Astrocyte (in vitro differentiated cells and primary cell): ENCODE data around the gene CTSE. TPM values are rescaled to one million over a fixed set of nuclear protein-coding genes. Genes with fewer than 3 reads are reported as not detected.
"Not testable (repeated sequence)": the region's sequence is repeated elsewhere in the genome, so short reads cannot be mapped to it uniquely, and the experiment has no call there.

ENCODE experiments used
- DNase-seq: peaks from one replicate; pipeline ENCODE4 v3.0.0-alpha.2; 2010; ENCODE audit warnings: low read depth
- FAIRE-seq: peaks from 2 replicates; lab custom pipeline; 2011; peaks lifted over from hg19 to GRCh38; lab: Jason Lieb, UNC
- H2AFZ ChIP-seq: 2 replicates; pipeline ENCODE4 v1.6.0; 2012; ENCODE audit warnings: low read depth, low read length, inconsistent platforms
- H3K27ac ChIP-seq: 2 replicates; pipeline ENCODE4 v1.5.1; 2011; ENCODE audit warnings: low read depth, low read length, inconsistent platforms
- H3K27me3 ChIP-seq: 2 replicates; pipeline ENCODE4 v1.6.0; 2011; ENCODE audit warnings: low read length, inconsistent platforms; ENCODE audit not compliant: insufficient read depth
- H3K36me3 ChIP-seq: 2 replicates; pipeline ENCODE4 v1.5.1; 2011; ENCODE audit warnings: low read length, inconsistent platforms; ENCODE audit not compliant: insufficient read depth
- H3K4me1 ChIP-seq: 2 replicates; pipeline ENCODE4 v1.5.1; 2011; ENCODE audit warnings: low read length, inconsistent platforms; ENCODE audit not compliant: insufficient read depth
- H3K4me2 ChIP-seq: 2 replicates; pipeline ENCODE4 v1.6.0; 2012; ENCODE audit warnings: low read length, inconsistent platforms
- H3K4me3 ChIP-seq: 2 replicates; pipeline ENCODE4 v1.5.1; 2011; ENCODE audit warnings: low read depth, mild to moderate bottlenecking, low read length, inconsistent platforms; ENCODE audit not compliant: insufficient read depth
- H3K79me2 ChIP-seq: 2 replicates; pipeline ENCODE4 v1.6.0; 2012; ENCODE audit warnings: mild to moderate bottlenecking, low read length, inconsistent platforms; ENCODE audit not compliant: insufficient read depth
- H3K9ac ChIP-seq: 2 replicates; pipeline ENCODE4 v1.6.0; 2012; ENCODE audit warnings: mild to moderate bottlenecking, low read length, inconsistent platforms
- H3K9me3 ChIP-seq: 2 replicates; pipeline ENCODE4 v1.5.1; 2012; ENCODE audit warnings: low read depth, mild to moderate bottlenecking, low read length, inconsistent platforms; ENCODE audit not compliant: insufficient read depth
- H4K20me1 ChIP-seq: 2 replicates; pipeline ENCODE4 v1.6.0; 2012; ENCODE audit warnings: low read length, inconsistent platforms; ENCODE audit not compliant: insufficient read depth
- H3K27ac Mint-ChIP-seq: one replicate; pipeline ENCODE4 v1.8.0; 2021; ENCODE audit warnings: mild to moderate bottlenecking, mixed read lengths; ENCODE audit not compliant: unreplicated experiment
- H3K27me3 Mint-ChIP-seq: one replicate; pipeline ENCODE4 v1.8.0; 2021; ENCODE audit warnings: low read depth, mixed read lengths; ENCODE audit not compliant: unreplicated experiment
- H3K36me3 Mint-ChIP-seq: one replicate; pipeline ENCODE4 v1.8.0; 2021; ENCODE audit warnings: low read depth, mixed read lengths; ENCODE audit not compliant: unreplicated experiment
- H3K4me1 Mint-ChIP-seq: one replicate; pipeline ENCODE4 v1.8.0; 2021; ENCODE audit warnings: low read depth, mixed read lengths; ENCODE audit not compliant: unreplicated experiment
- H3K4me3 Mint-ChIP-seq: one replicate; pipeline ENCODE4 v1.8.0; 2021; ENCODE audit warnings: mild to moderate bottlenecking, moderate library complexity, mixed read lengths; ENCODE audit not compliant: unreplicated experiment
- H3K9me3 Mint-ChIP-seq: one replicate; pipeline ENCODE4 v1.8.0; 2021; ENCODE audit warnings: mild to moderate bottlenecking, mixed read lengths; ENCODE audit not compliant: unreplicated experiment
- CTCF ChIP-seq: IDR thresholded peaks from 2 replicates; pipeline ENCODE4 v1.5.1; 2011; ENCODE audit warnings: low read depth, mild to moderate bottlenecking, inconsistent platforms, low read length, moderate library complexity; ENCODE audit not compliant: insufficient read depth
- EZH2 ChIP-seq: IDR thresholded peaks from 2 replicates; pipeline ENCODE4 v1.6.1; 2012; ENCODE audit warnings: mild to moderate bottlenecking, low read length, inconsistent platforms; ENCODE audit not compliant: insufficient read depth
- total RNA-seq: library from RNA; stranded (reverse); gene quantifications from 2 replicates; pipeline ENCODE4 v1.2.1, GENCODE V29; 2021

The CTSE gene
- total RNA-seq, 1 donor from 2014 or later, result not detected

GRCh38 chr1:205998457-205999241 lies 25.0 kb downstream of the CTSE start:
- no peaks in the 10 kb centered on the region for H3K27me3 Mint-ChIP-seq
- H3K4me3 Mint-ChIP-seq, result no peak overlapping the region
- no peak overlapping the region for H3K27ac Mint-ChIP-seq
- TF ChIP-seq CTCF (no peak), EZH2 (no peak)
- H3K27me3 ChIP-seq, result no peaks in the 10 kb centered on the region
- H3K4me2 ChIP-seq, result no peak overlapping the region
- H3K9ac ChIP-seq, result no peak overlapping the region
- DNase-seq, result no peak
- peaks cover 52% of the 10 kb centered on the region for H3K4me1 Mint-ChIP-seq
- no peak overlapping the region for H3K4me3 ChIP-seq
- H3K4me1 ChIP-seq, result peaks cover 32% of the 10 kb centered on the region
- H3K27ac ChIP-seq, result no peak overlapping the region
- peaks cover 8% of the 10 kb centered on the region for H3K36me3 Mint-ChIP-seq
- no peak for FAIRE-seq
- H3K9me3 Mint-ChIP-seq, result peaks cover 4% of the 10 kb centered on the region
- H3K9me3 ChIP-seq, result no peaks in the 10 kb centered on the region
- H4K20me1 ChIP-seq, result peaks cover 15% of the 10 kb centered on the region
- no peak overlapping the region for H2AFZ ChIP-seq
- peaks cover 3% of the 10 kb centered on the region for H3K36me3 ChIP-seq
- peaks cover 22% of the 10 kb centered on the region for H3K79me2 ChIP-seq

DNA sequence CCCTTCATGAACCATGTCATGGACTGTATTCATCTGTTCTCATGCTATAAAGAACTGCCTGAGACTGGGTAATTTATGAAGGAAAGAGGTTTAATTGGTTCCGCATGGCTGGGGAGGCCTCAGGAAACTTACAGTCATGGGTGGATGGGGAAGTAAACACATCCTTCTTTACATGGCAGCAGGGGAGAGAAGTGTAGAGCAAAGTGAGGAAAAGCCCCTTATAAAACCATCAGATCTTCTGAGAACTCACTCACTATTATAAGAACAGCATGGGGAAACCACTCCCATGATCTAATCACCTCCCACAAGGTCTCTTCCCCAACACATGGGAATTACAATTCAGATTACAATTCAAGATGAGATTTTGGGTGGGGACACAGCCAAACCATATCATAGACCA lies 27.1 kb downstream of the CTSE start:
- Mint-ChIP-seq H3K36me3 (peaks cover 11% of the 10 kb centered on the region), H3K4me1 (peaks cover 38% of the 10 kb centered on the region)
- not testable (repeated sequence) for H3K4me3 Mint-ChIP-seq, H3K9me3 Mint-ChIP-seq, H3K27ac Mint-ChIP-seq, H3K27me3 ChIP-seq, DNase-seq, H3K4me2 ChIP-seq, H3K9ac ChIP-seq, H3K36me3 ChIP-seq, H3K27me3 Mint-ChIP-seq, H3K9me3 ChIP-seq, H3K4me3 ChIP-seq, H3K27ac ChIP-seq, H2AFZ ChIP-seq, FAIRE-seq
- Histone ChIP-seq H3K4me1 (peaks cover 12% of the 10 kb centered on the region), H4K20me1 (peaks cover 15% of the 10 kb centered on the region), H3K79me2 (peaks cover 18% of the 10 kb centered on the region)

DNA sequence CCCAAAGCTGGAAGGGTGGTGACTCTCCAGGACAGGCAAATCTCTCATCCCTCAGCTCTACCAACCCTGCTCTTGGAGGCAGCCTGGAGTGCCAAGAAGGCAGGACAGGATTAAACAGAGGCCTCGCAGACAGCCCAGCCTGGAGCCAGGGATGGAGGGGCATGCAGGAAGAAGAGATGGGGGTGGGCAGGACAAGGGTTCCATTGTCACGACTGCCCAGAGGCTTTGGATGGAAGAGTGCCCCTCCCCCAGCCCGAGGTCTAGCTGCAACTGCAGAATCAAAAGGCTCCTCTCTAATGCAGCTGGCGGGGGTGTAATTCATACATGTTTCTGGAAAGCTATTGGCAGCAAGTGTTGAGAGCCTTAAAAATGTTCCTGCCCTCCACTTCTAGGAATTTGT lies 29.3 kb downstream of the CTSE start:
- DNase-seq, result no peak
- H3K4me2 ChIP-seq, result no peak overlapping the region
- H3K27me3 Mint-ChIP-seq, result peaks cover 8% of the 10 kb centered on the region
- H3K27me3 ChIP-seq, result no peaks in the 10 kb centered on the region
- no peak for FAIRE-seq
- TF ChIP-seq CTCF, result no peak
- TF ChIP-seq EZH2, result no peak
- no peak overlapping the region for H3K4me3 ChIP-seq
- no peak overlapping the region for H3K27ac ChIP-seq
- no peak overlapping the region for H2AFZ ChIP-seq
- no peak overlapping the region for H3K9ac ChIP-seq
- no peaks in the 10 kb centered on the region for H3K9me3 ChIP-seq
- H3K4me1 ChIP-seq, result no peaks in the 10 kb centered on the region
- H3K36me3 ChIP-seq, result peaks cover 9% of the 10 kb centered on the region
- H3K4me3 Mint-ChIP-seq, result no peak overlapping the region
- H3K79me2 ChIP-seq, result peaks cover 15% of the 10 kb centered on the region
- peaks cover 34% of the 10 kb centered on the region for H3K4me1 Mint-ChIP-seq
- H4K20me1 ChIP-seq, result peaks cover 15% of the 10 kb centered on the region
- peaks cover 4% of the 10 kb centered on the region for H3K9me3 Mint-ChIP-seq
- peaks cover 18% of the 10 kb centered on the region for H3K36me3 Mint-ChIP-seq
- no peak overlapping the region for H3K27ac Mint-ChIP-seq
